ENCODE measurements around the gene ZNF512.

DNA sequence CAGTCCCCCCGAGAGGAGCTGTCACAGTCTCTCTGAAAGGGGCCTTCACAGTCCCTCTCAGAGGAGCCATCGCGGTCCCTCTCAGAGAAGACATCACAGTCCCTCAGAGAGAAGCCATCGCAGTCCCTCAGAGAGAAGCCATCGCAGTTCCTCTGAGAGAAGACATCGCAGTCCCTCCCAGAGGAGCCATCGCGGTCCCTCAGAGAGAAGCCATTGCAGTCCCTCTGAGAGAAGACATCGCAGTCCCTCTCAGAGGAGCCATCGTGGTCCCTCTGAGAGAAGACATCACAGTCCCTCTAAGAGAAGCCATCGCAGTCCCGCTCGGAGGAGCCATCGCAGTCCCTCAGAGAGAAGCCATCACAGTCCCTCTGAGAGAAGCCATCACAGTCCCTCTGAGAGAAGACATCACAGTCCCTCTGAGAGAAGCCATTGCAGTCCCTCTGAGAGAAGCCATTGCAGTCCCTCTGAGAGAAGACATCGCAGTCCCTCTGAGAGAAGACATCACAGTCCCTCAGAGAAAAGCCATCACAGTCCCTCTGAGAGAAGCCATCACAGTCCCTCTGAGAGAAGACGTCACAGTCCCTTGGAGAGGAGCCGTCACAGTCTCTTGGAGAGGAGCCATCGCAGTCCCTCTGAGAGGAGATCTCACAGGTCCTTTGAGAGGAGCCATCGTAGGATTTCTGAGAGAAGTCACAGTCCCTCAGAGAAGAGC is 1.3 kb upstream of the ZNF512 start:
- no peak for TF ChIP-seq TEAD4 (IDR thresholded peaks at IDR 0.05; ENCODE audit: borderline replicate concordance, insufficient read depth)
- TF ChIP-seq EP300 (IDR thresholded peaks at IDR 0.05; ENCODE audit: borderline replicate concordance in 1 of 2, low read depth in 1 of 2, low read length in 1 of 2), result no peak
- TF ChIP-seq, protein P1, sequence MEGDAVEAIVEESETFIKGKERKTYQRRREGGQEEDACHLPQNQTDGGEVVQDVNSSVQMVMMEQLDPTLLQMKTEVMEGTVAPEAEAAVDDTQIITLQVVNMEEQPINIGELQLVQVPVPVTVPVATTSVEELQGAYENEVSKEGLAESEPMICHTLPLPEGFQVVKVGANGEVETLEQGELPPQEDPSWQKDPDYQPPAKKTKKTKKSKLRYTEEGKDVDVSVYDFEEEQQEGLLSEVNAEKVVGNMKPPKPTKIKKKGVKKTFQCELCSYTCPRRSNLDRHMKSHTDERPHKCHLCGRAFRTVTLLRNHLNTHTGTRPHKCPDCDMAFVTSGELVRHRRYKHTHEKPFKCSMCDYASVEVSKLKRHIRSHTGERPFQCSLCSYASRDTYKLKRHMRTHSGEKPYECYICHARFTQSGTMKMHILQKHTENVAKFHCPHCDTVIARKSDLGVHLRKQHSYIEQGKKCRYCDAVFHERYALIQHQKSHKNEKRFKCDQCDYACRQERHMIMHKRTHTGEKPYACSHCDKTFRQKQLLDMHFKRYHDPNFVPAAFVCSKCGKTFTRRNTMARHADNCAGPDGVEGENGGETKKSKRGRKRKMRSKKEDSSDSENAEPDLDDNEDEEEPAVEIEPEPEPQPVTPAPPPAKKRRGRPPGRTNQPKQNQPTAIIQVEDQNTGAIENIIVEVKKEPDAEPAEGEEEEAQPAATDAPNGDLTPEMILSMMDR (IDR thresholded peaks at IDR 0.05), result no peak
- no peak for TF ChIP-seq YY1 (IDR thresholded peaks at IDR 0.05; ENCODE audit: low read depth)
- TF ChIP-seq GABPA (IDR thresholded peaks at IDR 0.05; ENCODE audit: low read depth), result no peak
- TF ChIP-seq, protein P2, sequence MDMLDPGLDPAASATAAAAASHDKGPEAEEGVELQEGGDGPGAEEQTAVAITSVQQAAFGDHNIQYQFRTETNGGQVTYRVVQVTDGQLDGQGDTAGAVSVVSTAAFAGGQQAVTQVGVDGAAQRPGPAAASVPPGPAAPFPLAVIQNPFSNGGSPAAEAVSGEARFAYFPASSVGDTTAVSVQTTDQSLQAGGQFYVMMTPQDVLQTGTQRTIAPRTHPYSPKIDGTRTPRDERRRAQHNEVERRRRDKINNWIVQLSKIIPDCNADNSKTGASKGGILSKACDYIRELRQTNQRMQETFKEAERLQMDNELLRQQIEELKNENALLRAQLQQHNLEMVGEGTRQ (IDR thresholded peaks at IDR 0.05; ENCODE audit: borderline replicate concordance, low read depth, low read length), result no peak
